T-helper 1 cell (primary cell): ENCODE measurements around the gene ARMH3.

Experiments
- DNase-seq, 5 donors: peaks; one replicate each; pipeline ENCODE4 v3.0.0-alpha.2; 2012 to 2020

ARMH3 gene

DNA sequence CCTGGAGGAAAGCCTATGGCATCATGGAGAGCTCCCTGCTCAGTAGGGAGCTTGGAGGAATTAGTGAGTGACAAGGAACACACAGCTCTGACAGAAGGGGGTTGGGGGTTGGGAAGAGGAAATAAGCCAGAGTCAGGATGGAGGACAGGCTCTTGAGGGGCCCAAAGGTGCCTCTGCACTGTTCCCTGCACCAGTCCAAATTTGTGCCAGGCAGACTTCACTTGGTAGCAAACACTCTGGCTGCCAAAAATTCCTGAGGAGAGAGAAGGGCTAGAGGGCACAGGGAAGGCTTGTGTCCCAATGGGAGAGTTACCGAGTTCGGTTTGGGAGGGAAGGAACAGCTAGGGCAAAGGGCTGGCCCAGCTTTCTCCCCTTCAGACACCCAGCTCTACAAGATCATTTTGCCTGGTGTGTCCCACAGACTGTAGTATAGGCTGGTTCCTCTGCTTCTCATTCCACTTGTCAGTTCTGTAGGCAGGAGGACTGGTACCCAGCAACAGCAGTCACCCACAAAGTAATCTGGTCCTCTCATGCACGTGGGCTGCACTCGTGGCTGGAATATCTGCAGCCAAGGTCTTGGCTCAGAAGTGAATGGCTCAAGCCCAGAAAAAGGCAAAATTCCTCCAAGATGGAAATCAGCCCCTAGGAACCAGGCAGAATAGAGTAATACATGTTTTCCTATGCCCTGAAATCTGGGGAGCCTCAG is 204.4 kb downstream of the ARMH3 start:
- DNase-seq, result no peak

DNA sequence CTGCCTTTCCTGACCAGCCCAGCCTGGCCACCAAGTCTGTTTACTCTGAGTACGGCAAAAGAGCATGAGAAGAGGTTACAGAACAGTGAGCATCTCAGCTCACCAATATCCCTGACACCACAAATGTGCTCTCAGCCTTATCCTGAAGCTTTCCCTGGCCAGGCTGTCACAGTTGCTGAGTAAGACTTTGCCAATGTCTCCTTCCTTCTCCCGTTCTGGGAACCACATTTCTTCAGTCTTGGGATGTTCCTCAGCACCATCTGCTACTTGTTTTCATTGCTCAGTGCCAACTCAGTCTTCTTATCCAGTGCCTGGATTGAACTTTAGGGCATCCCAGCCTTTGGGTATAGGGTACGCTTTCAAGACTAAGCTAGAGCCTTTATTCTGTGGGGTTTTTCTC is 205.2 kb downstream of the ARMH3 start:
- no peak for DNase-seq

DNA sequence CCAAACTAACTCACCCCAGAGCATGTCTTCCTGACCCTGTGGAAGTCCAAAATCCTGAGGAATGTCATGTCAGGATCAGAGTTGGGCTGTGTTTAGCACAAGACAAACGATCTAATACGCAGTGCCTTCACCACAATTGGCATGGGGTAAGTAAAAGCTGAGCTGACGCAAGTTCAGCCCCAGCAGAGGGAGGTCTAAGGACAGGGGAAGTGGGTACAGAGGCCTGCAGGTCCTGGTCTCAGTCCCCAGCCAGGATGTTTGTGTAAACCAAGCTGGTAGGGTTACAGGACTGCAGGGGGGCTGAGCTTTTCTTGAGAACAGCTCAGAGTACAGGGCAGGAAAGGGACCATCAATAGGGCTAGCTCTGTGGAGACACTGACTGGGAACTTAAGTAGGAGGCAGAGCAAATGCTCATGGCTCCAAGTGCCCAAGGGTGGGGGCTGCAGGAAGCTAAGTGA is 207.1 kb downstream of the ARMH3 start:
- no peak for DNase-seq

DNA sequence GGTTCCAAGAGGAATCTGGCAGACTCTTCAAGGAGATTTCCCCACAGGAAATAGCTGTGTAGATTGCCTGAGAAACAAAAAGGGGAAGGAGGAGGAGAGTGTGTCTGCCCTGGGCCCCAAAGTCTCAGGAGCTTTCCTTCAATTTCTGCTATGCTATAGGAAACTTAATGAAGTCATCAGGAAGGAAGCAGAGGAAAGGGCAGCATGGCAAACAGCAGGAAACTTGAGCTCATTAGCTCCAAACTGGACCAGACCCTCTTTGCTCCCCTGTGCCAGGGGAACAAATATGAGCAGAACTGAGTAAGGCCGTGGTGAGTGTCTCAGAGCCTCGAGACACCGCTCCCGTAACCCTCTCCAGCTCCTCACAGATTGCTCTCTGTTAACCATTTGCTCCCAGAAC is 207.6 kb downstream of the ARMH3 start:
- DNase-seq, result no peak

DNA sequence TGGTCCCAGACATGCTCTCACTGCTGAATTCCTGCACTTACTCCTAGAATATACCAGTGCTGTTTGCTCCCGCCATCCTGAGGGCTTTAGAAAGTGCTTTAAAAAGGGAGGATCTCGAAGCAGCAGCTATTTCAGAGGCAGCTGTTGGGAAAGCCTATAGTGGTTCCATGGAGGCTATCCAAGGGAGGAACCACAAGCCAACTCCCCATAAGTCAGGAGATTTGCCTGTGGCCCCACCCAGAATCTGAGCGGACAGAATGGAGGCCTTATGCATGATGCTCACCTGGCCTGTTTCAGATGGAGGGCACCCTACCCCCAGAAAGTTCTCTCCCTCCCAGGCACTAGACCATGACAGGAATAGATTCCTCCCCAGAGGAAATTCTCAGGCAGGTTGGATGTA is 210.1 kb downstream of the ARMH3 start:
- no peak for DNase-seq

DNA sequence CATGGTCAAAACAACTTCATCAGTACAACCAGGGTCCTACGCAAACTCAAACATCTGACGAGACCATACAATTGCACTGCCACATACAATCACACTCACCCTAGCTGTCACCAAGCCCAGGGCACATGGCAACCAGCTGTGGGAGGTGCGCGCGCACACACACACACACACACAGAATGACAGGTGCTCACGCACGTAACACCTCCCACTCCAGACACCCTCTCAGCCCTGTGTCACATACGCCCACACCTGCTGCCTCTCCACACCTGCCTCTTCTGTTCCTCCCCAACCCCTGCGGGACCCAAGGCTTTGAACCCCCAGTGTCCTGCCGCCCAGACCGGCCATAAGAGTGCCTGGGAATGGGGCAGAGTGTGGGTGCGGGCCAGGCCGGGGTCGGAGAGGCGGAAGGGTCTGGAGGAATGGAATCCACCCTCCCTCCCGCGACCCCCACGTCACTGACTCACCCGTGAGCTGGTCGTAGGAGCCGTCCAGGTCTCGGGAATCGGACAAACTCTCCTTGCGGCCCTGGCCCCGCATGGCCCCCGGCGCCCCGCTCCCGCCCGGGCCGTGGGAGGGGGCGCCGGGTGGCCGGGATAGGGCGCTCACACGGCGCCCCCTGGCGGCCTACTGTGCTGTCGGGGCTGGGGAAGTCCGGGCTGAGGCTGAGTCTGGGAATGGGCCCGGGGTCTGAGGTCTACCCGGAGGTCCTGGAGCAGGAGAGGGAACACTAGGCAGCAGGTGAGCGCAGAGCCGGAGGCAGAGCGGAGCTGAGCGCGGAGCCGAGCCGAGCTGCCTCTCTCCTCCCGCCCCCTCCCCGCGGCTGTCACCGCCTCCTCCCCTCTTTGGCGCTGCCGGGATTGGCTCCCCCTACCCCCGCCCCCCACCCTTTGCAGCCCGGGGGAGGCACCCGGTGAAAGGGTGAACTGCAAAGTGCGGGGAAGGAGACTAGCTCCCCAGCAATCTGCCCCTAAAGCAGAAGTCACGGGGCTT is 212.6 kb downstream of the ARMH3 start, which contains the start of gene KCNIP2:
TSS of gene KCNIP2 (minus strand) at position 769 of the 990 bp plus-strand sequence. CDS start at position 537, 232 bp downstream.
- peak in 4 of 5 donors; percentile 41 to 64 (median 56) for DNase-seq

DNA sequence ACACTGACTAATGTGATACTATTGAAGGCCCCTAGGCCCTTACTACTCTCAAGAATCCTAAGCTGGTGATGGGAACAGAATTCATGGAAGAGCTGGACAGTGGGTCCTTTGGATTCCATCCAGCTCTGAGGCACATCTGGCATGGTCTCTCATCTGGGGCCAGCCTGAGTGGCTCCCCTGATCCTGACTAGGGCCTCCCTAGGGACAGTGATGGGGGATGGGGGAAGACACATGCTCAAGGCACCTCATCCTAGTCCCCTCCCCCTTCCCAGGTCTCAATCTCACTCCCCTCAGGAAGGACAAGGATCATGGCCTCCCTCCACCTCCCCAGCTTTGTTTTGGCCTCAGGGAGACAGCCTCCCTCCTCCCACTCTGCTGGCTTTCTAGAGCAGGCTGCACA is 214.1 kb downstream of the ARMH3 start:
- no peak for DNase-seq

DNA sequence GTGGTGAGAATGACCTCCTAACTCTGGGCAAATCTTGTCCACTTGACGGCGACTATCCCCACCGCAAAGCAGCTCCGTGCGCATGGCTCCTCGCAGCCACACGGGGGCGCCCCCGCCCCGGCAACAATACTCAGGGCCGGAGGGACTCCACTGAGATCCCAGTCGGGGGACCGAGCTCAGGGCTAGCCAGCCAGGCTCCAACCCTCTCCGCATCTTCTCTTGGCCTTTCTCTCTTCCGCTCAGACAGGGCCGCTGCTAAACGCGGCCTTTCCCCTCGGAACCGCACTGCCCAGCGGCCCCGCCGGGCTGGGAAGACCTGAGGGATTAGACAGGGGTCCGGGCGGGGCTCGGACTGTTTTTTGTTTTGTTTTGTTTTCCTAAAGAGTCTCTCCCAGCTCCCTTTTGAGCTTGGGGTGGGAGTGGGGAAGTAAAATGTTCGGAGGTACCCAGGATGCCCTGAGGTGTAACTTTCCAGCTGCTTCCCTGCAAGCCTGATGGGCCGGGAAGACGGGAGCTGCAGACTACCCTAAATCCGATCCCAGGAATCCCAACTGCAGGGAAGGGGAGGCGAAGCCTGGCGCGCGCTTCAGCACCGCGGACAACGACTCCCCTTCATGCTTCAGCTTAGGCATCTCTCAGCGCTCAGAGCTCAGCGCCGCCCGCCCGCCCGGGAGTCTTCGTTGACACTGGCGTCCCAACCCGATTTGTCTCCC is 215.1 kb downstream of the ARMH3 start:
- peak; percentile 46 to 78 (median 63) for DNase-seq

DNA sequence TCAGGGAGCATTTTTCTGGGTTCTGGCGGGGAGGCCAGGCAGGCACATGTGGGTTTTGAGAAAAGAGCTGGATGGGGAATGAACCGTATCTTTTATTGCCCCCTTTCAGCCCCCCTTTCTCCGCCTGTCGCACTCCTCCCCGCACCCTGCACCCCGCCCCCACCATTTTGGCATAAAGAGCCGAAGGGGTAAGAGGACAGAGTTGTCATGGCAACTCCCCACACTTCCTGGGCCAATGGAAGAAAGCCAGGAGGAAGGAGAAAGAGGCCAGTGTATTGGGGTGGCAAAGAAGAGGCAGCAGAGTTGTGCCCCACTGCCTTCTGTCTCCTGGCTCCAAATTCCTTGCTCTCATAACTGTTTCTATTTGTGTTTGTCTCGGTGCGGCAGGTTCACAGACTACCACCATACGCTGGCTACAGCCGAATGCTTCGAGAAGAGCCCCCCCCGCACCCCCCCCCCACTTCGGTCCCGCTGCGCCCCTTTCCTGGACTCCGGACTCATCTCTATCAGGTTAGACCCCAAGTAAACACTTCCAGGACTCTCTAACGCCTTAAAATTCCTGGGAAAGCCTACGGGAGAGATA is 215.8 kb downstream of the ARMH3 start:
- peak in 1 of 5 donors; percentile 18 for DNase-seq

DNA sequence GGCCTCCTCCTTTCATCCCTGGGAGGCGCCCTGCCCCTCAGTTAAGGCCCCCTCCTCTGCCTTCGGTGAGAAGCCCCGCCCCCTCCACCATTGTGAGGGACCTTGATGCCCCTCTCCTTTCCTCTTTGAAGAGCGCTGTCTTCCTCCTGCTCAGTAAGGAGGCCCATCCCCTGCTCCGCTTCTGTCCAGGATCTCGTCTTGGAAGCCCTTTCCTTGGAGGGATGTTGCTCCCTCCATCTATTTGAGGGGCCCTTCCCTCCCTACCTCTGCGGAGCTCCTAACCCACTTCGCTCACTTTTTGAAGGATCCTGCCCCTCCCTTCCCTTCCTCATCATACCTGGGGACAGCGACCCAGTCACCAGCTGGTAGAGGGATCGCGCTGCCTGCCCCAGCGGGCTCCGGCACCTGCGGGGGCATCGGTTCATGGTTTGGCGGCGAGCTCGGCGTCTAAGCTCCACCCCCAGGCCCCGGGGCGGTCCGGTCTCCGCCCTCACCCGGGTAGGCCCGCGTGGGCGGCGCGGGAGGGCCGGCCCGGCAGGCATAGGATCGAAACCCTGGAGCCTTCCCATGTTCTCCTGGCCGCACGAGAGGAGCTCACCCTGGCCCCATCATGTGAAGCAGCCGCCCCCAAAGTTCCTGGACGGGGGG is 216.4 kb downstream of the ARMH3 start:
- peak in 4 of 5 donors; percentile 48 to 66 (median 54) for DNase-seq

DNA sequence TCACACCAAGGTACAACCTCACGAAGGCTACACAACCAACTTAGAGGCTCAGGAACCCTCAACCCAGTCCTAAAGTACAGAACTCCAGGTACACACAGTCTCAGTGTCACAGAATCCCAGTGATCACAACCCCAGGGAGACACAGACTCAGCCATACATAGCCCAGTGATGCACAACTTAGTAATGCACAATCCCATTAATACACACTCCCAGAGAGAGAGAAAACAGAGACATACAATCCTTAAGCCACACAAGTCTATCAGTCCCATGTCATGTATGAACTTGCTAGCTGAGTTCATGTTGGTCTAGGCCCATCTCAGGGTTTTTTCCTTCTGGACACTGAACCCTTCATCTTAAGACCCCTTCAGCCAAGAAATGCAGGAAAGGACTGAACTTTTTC is 217.0 kb downstream of the ARMH3 start:
- DNase-seq, result no peak

DNA sequence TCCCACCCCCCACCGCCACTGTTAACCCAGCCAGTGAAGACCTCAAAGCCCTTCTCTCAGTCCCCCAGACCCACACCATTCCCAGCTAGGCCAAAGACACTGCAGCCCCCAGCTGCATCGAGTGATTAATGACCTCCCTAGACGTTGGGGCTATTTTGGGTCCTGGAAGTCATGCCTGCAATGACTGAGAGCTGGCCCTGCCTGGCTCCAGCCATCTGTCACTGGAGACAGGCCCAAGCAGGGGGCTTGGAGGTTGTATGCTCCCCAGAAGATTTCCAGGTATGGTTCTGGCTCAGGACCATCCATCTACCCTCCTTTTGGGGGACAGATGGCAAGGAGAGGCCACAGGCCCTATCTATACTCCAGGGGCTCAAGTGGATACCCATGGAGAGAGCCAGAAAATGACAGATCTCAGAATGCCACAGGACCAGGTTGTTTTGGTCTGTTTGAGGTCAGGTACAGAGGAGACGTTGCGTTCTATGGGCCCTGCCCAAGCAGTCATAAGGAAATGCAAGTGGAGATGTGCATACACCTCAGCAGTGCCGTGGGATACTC is 217.5 kb downstream of the ARMH3 start:
- no peak for DNase-seq

DNA sequence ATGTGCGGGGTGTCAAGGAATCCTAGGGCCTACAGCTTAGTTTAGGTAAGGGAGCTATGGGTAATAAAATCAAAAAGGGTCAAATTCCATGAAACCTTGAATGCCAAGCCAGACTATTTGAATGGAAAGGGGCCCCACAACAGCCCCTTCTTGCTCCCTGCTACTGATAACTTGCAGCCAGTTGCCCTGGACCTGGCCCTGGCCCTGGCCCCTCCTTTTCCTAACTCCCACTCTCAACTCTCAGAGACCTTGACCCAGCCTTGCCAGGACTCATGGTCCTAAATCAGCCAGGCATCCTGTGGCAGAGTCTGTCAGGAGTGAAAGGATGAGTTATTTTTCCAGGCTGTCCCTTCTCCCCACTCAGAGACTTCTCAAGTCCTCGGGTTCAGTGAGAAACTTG is 218.2 kb downstream of the ARMH3 start:
- no peak for DNase-seq

DNA sequence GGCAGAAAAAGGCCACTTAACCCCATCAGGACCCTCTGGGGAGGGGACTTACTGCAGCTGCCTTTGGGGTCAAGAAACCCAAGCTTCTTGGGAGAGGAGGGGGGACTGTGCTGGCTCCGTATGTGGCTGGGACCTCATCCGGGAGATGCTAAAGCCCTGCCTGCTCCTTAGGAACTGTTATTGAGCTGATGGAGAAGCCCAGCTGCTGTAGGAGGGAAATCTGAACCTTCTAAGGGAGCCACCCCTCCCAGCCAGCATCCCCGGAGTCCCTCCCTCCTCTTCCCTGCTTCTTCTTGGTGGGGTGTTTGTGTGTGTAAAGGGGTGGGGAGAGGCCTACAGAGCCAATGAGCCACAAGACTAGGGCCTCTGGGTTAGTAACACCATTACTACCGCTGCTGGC is 220.6 kb downstream of the ARMH3 start:
- no peak for DNase-seq

DNA sequence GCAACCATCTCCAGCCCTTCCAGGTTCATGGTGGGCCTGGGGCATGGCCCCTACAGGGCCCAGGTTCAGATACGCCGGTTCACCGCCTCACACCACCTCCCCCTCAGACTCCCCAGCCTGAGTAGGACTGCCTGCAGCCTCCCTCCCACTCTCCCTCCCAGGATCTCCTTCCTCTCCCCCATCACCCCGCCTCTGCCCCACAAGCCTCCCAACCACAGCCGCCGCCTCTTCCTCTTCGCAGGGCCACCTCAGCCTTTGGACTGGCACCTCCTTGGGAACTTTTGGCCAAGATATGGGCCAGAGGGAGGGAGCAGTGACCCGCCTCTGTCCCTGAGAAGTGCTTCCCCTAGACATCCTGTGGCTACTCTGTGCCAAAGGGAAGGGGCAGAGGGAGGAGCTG is 221.6 kb downstream of the ARMH3 start:
- peak in 1 of 5 donors; percentile 14 for DNase-seq

DNA sequence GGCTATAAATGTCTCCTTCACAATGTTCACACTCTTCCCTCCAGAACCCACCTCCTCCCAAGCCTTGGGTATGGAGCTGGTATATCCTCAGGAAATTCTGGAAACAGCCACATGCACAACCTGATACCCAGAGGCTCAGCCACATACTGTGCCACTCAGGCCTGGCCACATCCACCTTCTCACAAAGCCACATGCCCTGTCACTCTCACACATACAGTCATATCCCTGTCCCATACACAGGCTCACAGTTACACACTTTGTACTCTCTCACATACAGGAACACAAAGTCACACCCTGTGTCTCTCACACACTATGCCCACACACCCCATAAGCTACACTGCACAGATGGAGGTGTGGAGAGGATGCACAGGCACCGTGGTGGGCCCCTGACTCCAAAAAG is 222.5 kb downstream of the ARMH3 start:
- no peak for DNase-seq

DNA sequence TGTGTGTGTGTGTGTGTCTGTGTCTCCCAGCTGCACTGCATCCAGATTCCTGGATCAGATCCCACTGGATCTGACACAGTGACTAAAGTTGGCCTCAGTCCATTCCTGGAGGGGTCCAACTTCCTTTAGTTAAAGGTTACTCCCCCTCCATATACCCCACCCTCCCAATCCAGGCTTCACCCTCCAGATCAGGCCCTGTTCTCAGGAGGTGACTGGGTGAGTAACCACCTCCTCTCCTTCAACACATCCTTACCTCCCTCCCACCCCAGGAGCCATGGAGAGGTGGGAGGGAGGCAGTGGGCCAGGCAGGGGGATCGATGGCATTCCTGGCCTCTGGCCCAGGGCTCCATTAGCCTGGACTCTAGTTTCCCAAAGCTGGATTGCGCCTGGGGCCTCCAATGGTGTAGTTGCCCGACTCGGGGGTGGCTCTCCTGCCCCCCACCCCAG is 223.6 kb downstream of the ARMH3 start:
- DNase-seq, result no peak

DNA sequence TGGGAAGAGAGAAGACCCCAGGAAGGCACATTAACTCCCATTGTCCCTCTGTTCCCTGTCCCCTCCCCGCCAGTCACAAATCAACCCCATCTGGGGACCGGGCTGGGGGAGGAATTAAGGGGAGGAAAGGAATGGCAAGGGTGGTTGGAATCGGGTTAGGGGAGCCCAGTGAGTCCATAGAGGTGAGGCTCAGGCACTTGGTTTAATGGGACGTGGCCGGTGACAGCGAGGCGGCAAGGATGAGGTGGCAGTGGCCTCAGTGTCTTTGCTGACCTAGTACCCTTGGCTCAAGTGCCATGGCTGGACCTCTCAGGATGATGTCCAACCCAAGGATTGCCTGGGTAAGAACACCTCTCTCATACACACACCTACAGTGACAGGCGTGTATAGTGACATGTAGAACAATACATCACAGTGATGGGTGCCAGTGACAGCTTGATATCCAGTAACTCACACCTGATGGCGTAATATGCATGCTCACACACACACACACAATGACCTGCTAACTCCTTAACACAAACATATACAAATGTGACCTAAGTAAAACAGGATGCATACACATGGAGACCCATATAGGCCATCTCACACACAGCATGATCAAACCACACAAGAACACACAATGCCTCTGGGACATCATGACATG is 224.7 kb downstream of the ARMH3 start:
- DNase-seq, result no peak

DNA sequence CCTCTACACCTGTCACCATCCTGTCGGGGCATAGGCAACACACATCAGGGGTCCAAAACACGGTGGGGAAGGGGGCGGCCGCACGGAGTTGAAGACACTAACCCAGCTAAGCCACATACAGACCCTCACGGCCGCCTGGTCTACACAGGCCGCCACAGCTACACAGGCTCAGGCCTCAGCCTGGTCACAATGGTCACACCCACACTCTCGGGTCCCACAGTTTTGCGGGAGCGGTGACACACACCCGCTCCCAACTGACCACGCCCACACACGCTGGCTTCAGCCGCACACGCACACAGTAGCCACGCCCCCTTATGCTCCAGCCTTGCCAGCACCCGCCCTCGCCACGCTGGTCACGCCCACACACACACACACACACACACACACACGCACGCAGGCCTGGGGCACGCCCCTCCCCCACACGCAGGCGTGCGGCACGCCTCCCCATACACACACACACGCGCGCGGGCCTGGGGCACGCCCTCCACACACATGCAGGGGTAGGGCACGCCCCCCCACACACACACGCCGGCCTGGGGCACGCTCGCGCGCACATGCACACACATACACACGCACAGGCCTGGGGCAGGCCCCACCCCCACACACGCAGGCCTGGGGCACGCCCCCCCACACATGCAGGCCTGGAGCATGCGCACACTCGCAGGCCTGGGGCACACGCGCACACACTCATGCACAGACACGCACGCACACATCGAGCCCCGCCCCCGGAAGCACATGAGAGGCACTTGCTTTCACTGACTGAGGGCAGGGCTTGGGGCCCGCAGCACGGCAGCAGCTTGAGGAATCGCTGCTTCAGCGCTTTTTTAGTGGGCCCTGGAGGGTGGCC is 225.4 kb downstream of the ARMH3 start:
- DNase-seq, result peak; percentile 92 to 95 (median 93)
